HL-60/S4 (cell line): Measurements from ENCODE around the gene GCC1.

Experiments used
- in situ Hi-C: fragments of 300-500 bp; cut with MboI; formaldehyde crosslinking; loops from 2 replicates; pipeline ENCODE4 v1.14.3; 2022; ENCODE audit warnings: low sequenced_read_pairs

The GCC1 gene

GRCh38 chr7:127539116-127539515, 46.3 kb downstream of the GCC1 start:
- in situ Hi-C loops = no loop called here

- in situ Hi-C loops = no loop called here
These were observed 48.7 kb downstream of the GCC1 start for GRCh38 chr7:127536741-127537140.

GRCh38 chr7:127536394-127536691, 49.1 kb downstream of the GCC1 start:
- in situ Hi-C loops = no loop called here

- in situ Hi-C loops = no loop called here
These were observed 49.6 kb downstream of the GCC1 start for GRCh38 chr7:127535546-127536393.

GRCh38 chr7:127534636-127535035, 50.8 kb downstream of the GCC1 start:
- in situ Hi-C loops = no loop called here

GRCh38 chr7:127532736-127533135, 52.7 kb downstream of the GCC1 start:
- in situ Hi-C loops = no loop called here

- in situ Hi-C loops = no loop called here
These were observed 53.2 kb downstream of the GCC1 start for GRCh38 chr7:127532151-127532550.
